ENCODE results near the gene SMARCA4. TPM values are rescaled to one million over a fixed set of nuclear protein-coding genes. Genes with fewer than 3 reads are reported as not detected.

SMARCA4 gene
- total RNA-seq, 1 experiment from 2014 or later = 261 TPM

- TF ChIP-seq, protein P1, sequence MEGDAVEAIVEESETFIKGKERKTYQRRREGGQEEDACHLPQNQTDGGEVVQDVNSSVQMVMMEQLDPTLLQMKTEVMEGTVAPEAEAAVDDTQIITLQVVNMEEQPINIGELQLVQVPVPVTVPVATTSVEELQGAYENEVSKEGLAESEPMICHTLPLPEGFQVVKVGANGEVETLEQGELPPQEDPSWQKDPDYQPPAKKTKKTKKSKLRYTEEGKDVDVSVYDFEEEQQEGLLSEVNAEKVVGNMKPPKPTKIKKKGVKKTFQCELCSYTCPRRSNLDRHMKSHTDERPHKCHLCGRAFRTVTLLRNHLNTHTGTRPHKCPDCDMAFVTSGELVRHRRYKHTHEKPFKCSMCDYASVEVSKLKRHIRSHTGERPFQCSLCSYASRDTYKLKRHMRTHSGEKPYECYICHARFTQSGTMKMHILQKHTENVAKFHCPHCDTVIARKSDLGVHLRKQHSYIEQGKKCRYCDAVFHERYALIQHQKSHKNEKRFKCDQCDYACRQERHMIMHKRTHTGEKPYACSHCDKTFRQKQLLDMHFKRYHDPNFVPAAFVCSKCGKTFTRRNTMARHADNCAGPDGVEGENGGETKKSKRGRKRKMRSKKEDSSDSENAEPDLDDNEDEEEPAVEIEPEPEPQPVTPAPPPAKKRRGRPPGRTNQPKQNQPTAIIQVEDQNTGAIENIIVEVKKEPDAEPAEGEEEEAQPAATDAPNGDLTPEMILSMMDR (conservative IDR thresholded peaks at IDR 0.05) = no peak
- Histone ChIP-seq H2BK15ac (ENCODE audit: low read depth, low read length) (no peak overlapping the region), H4K5ac (ENCODE audit: insufficient read length, low read depth, low read length) (no peak overlapping the region), H3T11ph (ENCODE audit: low read length) (no peak overlapping the region), H4K91ac (ENCODE audit: insufficient read length, low read depth, low read length) (no peak overlapping the region), H3K79me2 (ENCODE audit: insufficient read depth, low read length) (peaks cover 25% of the 10 kb centered on the region), H2AFZ (ENCODE audit: low read length) (no peak overlapping the region), H3K23ac (ENCODE audit: insufficient read length, low read depth, low read length) (no peak overlapping the region), H2BK5ac (ENCODE audit: insufficient read length, low read length) (no peak overlapping the region), H3K14ac (ENCODE audit: insufficient read depth, low read length) (no peak overlapping the region), H4K20me1 (ENCODE audit: control insufficient read depth, insufficient read depth, insufficient read length) (peaks cover 5% of the 10 kb centered on the region), H2BK12ac (ENCODE audit: insufficient read length, low read depth, low read length) (no peak overlapping the region), H3K27ac (ENCODE audit: insufficient read length, low read depth, low read length) (peak overlapping the region; percentile 75), H3K23me2 (ENCODE audit: insufficient read length, low read depth, low read length, poor library complexity, severe bottlenecking) (peaks cover 13% of the 10 kb centered on the region), H2AK5ac (ENCODE audit: insufficient read length, low read length) (no peak overlapping the region), H3K4me1 (ENCODE audit: insufficient read depth, low read length) (peaks cover 4% of the 10 kb centered on the region; the same call in 1 of the 2 replicates), H3K4me2 (ENCODE audit: insufficient read depth, insufficient read length, low read length) (peak overlapping the region; percentile 99), H2BK120ac (ENCODE audit: low read depth, low read length, poor library complexity, severe bottlenecking) (no peak overlapping the region), H4K8ac (replicated peaks; ENCODE audit: insufficient read length, low read depth, low read length) (no peak overlapping the region), H3K4ac (ENCODE audit: low read depth, low read length) (no peak overlapping the region), H3K9ac (ENCODE audit: extremely low read depth, insufficient read length, low read length) (no peak overlapping the region), H2BK20ac (ENCODE audit: low read depth, low read length, poor library complexity, severe bottlenecking) (no peak overlapping the region), H3K9me3 (ENCODE audit: control insufficient read depth, low read depth, low read length) (no peaks in the 10 kb centered on the region), H3K79me1 (ENCODE audit: insufficient read depth, low read depth, low read length, poor library complexity, severe bottlenecking) (no peaks in the 10 kb centered on the region), H3K18ac (ENCODE audit: insufficient read length, low read depth, low read length) (no peak overlapping the region), H3K27me3 (ENCODE audit: insufficient read depth, low read length) (no peaks in the 10 kb centered on the region), H3K56ac (ENCODE audit: insufficient read length, low read depth, low read length) (no peak overlapping the region)
- no CpG with 5 or more reads among the region's 4 CpGs for WGBS (ENCODE audit: extremely low coverage, insufficient read length, low lambda C conversion rate)
- Mint-ChIP-seq H3K4me3 (peak overlapping the region in 1 of 2 experiments; percentile 94; a peak in 2 of 5 replicates), H3K27ac (peak overlapping the region; percentile 98 to 99 (median 99); a peak in 6 of 7 replicates), H3K27me3 (ENCODE audit: low read depth) (no peaks in the 10 kb centered on the region), H3K36me3 (ENCODE audit: insufficient read depth in 1 of 3, low read depth in 3 of 3) (peaks cover 15 to 19% (median 17%) of the 10 kb centered on the region in 3 experiments), H3K4me1 (peaks cover 22 to 27% of the 10 kb centered on the region in 2 experiments), H3K9me3 (0 out of 5 replicates have a peak, but pooled peaks cover 0 to 4% of the 10 kb centered on the region in 2 experiments)
- no peak for DNase-seq
Measured at GRCh38 chr19:11087870-11088505, 127.2 kb downstream of the SMARCA4 start.
